ENCODE results near the gene MICA. TPM values are rescaled to one million over a fixed set of nuclear protein-coding genes. Genes with fewer than 3 reads are reported as not detected.

The MICA gene
- total RNA-seq, 4 donors from 2014 or later = 7.8 to 45.3 (median 19.9) TPM

- intact Hi-C loops (cut with DNase I; ENCODE audit: low total_unique reads) (no loop called here), in situ Hi-C loops (cut with MboI; ENCODE audit: low pct_ligation_motif_present in 1 of 4, low pct_unique_long_range_greater_than_20kb in 1 of 4, low sequenced_read_pairs in 3 of 4) (loop anchor here in 1 of 4 donors (5.0 kb wide), 1 partner anchor 243 kb away; the partner anchor contains the start of gene PSORS1C2)
- Histone ChIP-seq H3K4me1 (peaks cover 0 to 19% (median 5%) of the 10 kb centered on the region in 4 donors), H3K9me3 (no peaks in the 10 kb centered on the region), H3K36me3 (no peaks in the 10 kb centered on the region), H3K27ac (peak overlapping the region in 2 of 4 donors; percentile 23 to 42), H3K27me3 (peaks cover 8% of the 10 kb centered on the region), H3K4me3 (no peak overlapping the region)
- DNase-seq = peak; percentile 64
- 47% methylated on average over 10 of the region's 10 CpGs; no CpG with 5 or more reads in 1 of the 2 donors for WGBS, 2 donors (ENCODE audit: low coverage in 1 of 2)
- TF ChIP-seq POLR2A (IDR thresholded peaks at IDR 0.05) (peak; percentile 63), CTCF (IDR thresholded peaks at IDR 0.05) (no peak), POLR2AphosphoS5 (IDR thresholded peaks at IDR 0.05) (peak in 2 of 3 donors; percentile 69 to 70), EP300 (IDR thresholded peaks at IDR 0.05; ENCODE audit: low read depth) (no peak)
These were observed 23.5 kb upstream of the MICA start for GRCh38 chr6:31379850-31380249.

- no peak for DNase-seq
- H3K27me3 ChIP-seq = peaks cover 8% of the 10 kb centered on the region
- H3K4me3 ChIP-seq = no peak overlapping the region
- no peaks in the 10 kb centered on the region for H3K36me3 ChIP-seq
- in situ Hi-C loops (cut with MboI; ENCODE audit: low pct_ligation_motif_present in 1 of 4, low pct_unique_long_range_greater_than_20kb in 1 of 4, low sequenced_read_pairs in 3 of 4) (no loop called here), intact Hi-C loops (cut with DNase I; ENCODE audit: low total_unique reads) (no loop called here)
- H3K4me1 ChIP-seq = peaks cover 0 to 19% (median 5%) of the 10 kb centered on the region in 4 donors
- H3K9me3 ChIP-seq = no peaks in the 10 kb centered on the region
- H3K27ac ChIP-seq = no peak overlapping the region
- TF ChIP-seq CTCF (IDR thresholded peaks at IDR 0.05) (no peak), POLR2AphosphoS5 (IDR thresholded peaks at IDR 0.05) (no peak)
- WGBS, 2 donors (ENCODE audit: low coverage in 1 of 2) = 72 to 79% methylated on average over 2 to 4 of the region's 4 CpGs
These were observed 21.7 kb upstream of the MICA start for GRCh38 chr6:31381666-31382065.

GRCh38 chr6:31383149-31383548 is 20.2 kb upstream of the MICA start:
- Histone ChIP-seq H3K4me3 (no peak overlapping the region), H3K4me1 (peaks cover 0 to 13% (median under 1%) of the 10 kb centered on the region in 4 donors), H3K27me3 (peaks cover 8% of the 10 kb centered on the region), H3K27ac (no peak overlapping the region), H3K36me3 (no peaks in the 10 kb centered on the region), H3K9me3 (no peaks in the 10 kb centered on the region)
- 55 to 56% methylated on average over 3 to 5 of the region's 5 CpGs for WGBS, 2 donors (ENCODE audit: low coverage in 1 of 2)
- no peak for DNase-seq
- intact Hi-C loops (cut with DNase I; ENCODE audit: low total_unique reads) (no loop called here), in situ Hi-C loops (cut with MboI; ENCODE audit: low pct_ligation_motif_present in 1 of 4, low pct_unique_long_range_greater_than_20kb in 1 of 4, low sequenced_read_pairs in 3 of 4) (no loop called here)
- TF ChIP-seq CTCF (IDR thresholded peaks at IDR 0.05) (no peak), EP300 (IDR thresholded peaks at IDR 0.05; ENCODE audit: low read depth) (no peak), POLR2AphosphoS5 (IDR thresholded peaks at IDR 0.05) (no peak), POLR2A (IDR thresholded peaks at IDR 0.05) (no peak)

- 92% methylated on average over 3 of the region's 3 CpGs; no CpG with 5 or more reads in 1 of the 2 donors for WGBS, 2 donors (ENCODE audit: low coverage in 1 of 2)
- TF ChIP-seq POLR2AphosphoS5 (IDR thresholded peaks at IDR 0.05) = no peak
- no peak for TF ChIP-seq EP300 (IDR thresholded peaks at IDR 0.05; ENCODE audit: low read depth)
- TF ChIP-seq CTCF (IDR thresholded peaks at IDR 0.05) = no peak
- no peak for TF ChIP-seq POLR2A (IDR thresholded peaks at IDR 0.05)
These were observed 18.4 kb upstream of the MICA start for GRCh38 chr6:31385041-31385440.

More at GRCh38 chr6:31385041-31385440, 18.4 kb upstream of the MICA start:
- intact Hi-C loops (cut with DNase I; ENCODE audit: low total_unique reads) = no loop called here
- Histone ChIP-seq H3K4me3 (no peak overlapping the region), H3K36me3 (no peaks in the 10 kb centered on the region), H3K9me3 (no peaks in the 10 kb centered on the region), H3K4me1 (no peaks in the 10 kb centered on the region), H3K27me3 (no peaks in the 10 kb centered on the region), H3K27ac (no peak overlapping the region)
- DNase-seq = no peak
- in situ Hi-C loops (cut with MboI; ENCODE audit: low pct_ligation_motif_present in 1 of 4, low pct_unique_long_range_greater_than_20kb in 1 of 4, low sequenced_read_pairs in 3 of 4) = loop anchor here in 1 of 4 donors (5.0 kb wide), 1 partner anchor 102 kb away; no protein-coding TSS in a partner anchor
